HL-60 (cell line): ENCODE data around the gene CDC42.

Source experiments
- POLR2AphosphoS5 ChIP-seq: IDR thresholded peaks from 2 replicates; pipeline ENCODE4 v1.6.1; 2012; ENCODE audit warnings: low read depth
- SPI1 ChIP-seq: IDR thresholded peaks from 2 replicates; pipeline ENCODE4 v1.6.1; 2012; ENCODE audit warnings: low read depth, mild to moderate bottlenecking, borderline replicate concordance
- TF ChIP-seq, protein P1 (sequence below): IDR thresholded peaks from one replicate; pipeline ENCODE4 v1.5.1; 2011; ENCODE audit warnings: low read length, control low read depth, inconsistent platforms; ENCODE audit not compliant: insufficient read depth

DNA sequence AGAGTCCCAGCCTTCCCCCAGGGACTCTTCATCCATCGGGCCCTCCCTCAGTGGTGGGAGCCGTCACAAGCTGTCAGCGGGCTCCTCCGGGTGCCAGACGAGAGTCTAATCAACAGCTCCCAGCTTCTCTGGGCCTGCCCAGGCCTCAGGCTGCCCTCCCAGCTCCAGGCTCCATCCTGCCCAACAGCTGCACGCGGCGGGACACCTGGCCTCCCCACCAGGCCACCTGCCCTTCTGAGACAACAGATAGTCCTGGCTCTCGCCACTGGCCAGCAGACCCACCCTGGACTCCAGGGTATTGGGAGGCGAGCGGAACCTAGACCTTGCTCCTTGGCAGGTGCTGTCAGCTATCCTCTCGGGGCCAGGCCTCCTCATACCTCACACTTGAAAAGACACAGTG, 87.3 kb downstream of the CDC42 start:
- TF ChIP-seq, protein P1, sequence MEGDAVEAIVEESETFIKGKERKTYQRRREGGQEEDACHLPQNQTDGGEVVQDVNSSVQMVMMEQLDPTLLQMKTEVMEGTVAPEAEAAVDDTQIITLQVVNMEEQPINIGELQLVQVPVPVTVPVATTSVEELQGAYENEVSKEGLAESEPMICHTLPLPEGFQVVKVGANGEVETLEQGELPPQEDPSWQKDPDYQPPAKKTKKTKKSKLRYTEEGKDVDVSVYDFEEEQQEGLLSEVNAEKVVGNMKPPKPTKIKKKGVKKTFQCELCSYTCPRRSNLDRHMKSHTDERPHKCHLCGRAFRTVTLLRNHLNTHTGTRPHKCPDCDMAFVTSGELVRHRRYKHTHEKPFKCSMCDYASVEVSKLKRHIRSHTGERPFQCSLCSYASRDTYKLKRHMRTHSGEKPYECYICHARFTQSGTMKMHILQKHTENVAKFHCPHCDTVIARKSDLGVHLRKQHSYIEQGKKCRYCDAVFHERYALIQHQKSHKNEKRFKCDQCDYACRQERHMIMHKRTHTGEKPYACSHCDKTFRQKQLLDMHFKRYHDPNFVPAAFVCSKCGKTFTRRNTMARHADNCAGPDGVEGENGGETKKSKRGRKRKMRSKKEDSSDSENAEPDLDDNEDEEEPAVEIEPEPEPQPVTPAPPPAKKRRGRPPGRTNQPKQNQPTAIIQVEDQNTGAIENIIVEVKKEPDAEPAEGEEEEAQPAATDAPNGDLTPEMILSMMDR: no peak
- TF ChIP-seq POLR2AphosphoS5: no peak
- TF ChIP-seq SPI1: no peak
